Activated B cell treated with CpG ODN at 0.5 μM for 24 hours (primary cell): ENCODE results near the gene CEBPZ. TPM values are rescaled to one million over a fixed set of nuclear protein-coding genes. Genes with fewer than 3 reads are reported as not detected.

Experiments used
- ATAC-seq: fragments of 200-7000 bp; cut with Tn5 transposase; one replicate; pipeline ENCODE4 v1.10.0; 2021; ENCODE audit warnings: low read depth, mild to moderate bottlenecking, moderate library complexity
- CTCF ChIA-PET: fragments of 350-600 bp; sonication (Branson Sonifier 250); formaldehyde crosslinking; loops from one replicate; lab custom pipeline; 2021; ENCODE audit warnings: antibody characterized with exemption; lab: Charles Lee
- POLR2A ChIA-PET: fragments of 350-600 bp; sonication (Branson Sonifier 250); formaldehyde crosslinking; loops from one replicate; lab custom pipeline; 2021; ENCODE audit warnings: antibody characterized with exemption; lab: Charles Lee
- DNase-seq: peaks from one replicate; pipeline ENCODE4 v3.0.0; 2022
- H3K27ac Mint-ChIP-seq: one replicate; pipeline ENCODE4 v1.8.0; 2020; ENCODE audit warnings: mixed read lengths
- H3K27me3 Mint-ChIP-seq: one replicate; pipeline ENCODE4 v1.8.0; 2021; ENCODE audit warnings: mixed read lengths
- H3K36me3 Mint-ChIP-seq: one replicate; pipeline ENCODE4 v1.8.0; 2021; ENCODE audit warnings: low read depth, mixed read lengths
- H3K4me1 Mint-ChIP-seq: one replicate; pipeline ENCODE4 v1.8.0; 2021; ENCODE audit warnings: mixed read lengths
- H3K4me3 Mint-ChIP-seq: one replicate; pipeline ENCODE4 v1.8.0; 2020; ENCODE audit warnings: mild to moderate bottlenecking, mixed read lengths
- H3K9me3 Mint-ChIP-seq: one replicate; pipeline ENCODE4 v1.8.0; 2020; ENCODE audit warnings: mixed read lengths
- CTCF ChIP-seq: fragments of 200-600 bp; IDR thresholded peaks from one replicate; pipeline ENCODE4 v1.8.0; 2022; ENCODE audit warnings: antibody characterized with exemption, mild to moderate bottlenecking
- intact Hi-C: fragments of 100-400 bp; cut with micrococcal nuclease; formaldehyde crosslinking; loops from one replicate; pipeline ENCODE4 v1.15.1; 2024
- total RNA-seq: library from RNA; stranded (reverse); gene quantifications from 2 replicates; pipeline ENCODE4 v1.2.3, GENCODE V29; 2022

CEBPZ gene
- total RNA-seq, 1 donor from 2014 or later, result 55.2 TPM

DNA sequence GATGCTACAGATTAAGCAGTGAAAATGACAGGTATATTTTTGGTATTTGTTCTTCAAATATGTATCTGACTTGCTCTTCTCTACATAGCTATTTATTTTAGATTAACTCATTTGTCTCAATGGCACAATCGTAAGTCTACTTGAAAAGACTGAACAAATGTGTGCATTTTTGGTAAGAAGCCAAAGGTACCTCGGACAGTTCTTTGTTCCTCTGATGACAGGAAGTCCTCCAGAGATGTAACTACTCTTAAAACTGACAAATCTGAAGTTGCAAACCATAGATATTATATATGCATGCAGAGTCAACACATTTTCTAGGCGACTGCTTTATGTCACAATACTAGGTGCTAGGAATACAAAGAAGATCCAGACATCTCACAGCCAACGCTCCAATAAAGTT is 36.7 kb upstream of the CEBPZ start:
- no peak for ATAC-seq
- peaks cover 64% of the 10 kb centered on the region for H3K36me3 Mint-ChIP-seq

GRCh38 chr2:37267685-37268084 is 36.3 kb upstream of the CEBPZ start:
- ChIA-PET POLR2A (interaction anchor here (0.5 kb wide), 1 partner anchor 96 kb away, joined by 3 read pairs; no protein-coding TSS in a partner anchor), CTCF (no interaction called here)
- Mint-ChIP-seq H3K4me1 (peaks cover 13% of the 10 kb centered on the region), H3K9me3 (no peaks in the 10 kb centered on the region), H3K27me3 (no peaks in the 10 kb centered on the region), H3K27ac (no peak overlapping the region), H3K36me3 (peaks cover 63% of the 10 kb centered on the region), H3K4me3 (no peak overlapping the region)
- TF ChIP-seq CTCF, result no peak
- ATAC-seq (no peak), DNase-seq (no peak)
- intact Hi-C loops, result no loop called here

More for the DNA sequence above, 36.7 kb upstream of the CEBPZ start:
- H3K27ac Mint-ChIP-seq, result no peak overlapping the region
- TF ChIP-seq CTCF, result no peak
- ChIA-PET CTCF (interaction anchor here (1.0 kb wide), 1 partner anchor 128 kb away, joined by 3 read pairs; no protein-coding TSS in a partner anchor), POLR2A (interaction anchor here (0.5 kb wide), 1 partner anchor 95 kb away, joined by 3 read pairs; no protein-coding TSS in a partner anchor)
- H3K4me1 Mint-ChIP-seq, result peaks cover 9% of the 10 kb centered on the region
- H3K9me3 Mint-ChIP-seq, result no peaks in the 10 kb centered on the region
- no peak for DNase-seq
- H3K4me3 Mint-ChIP-seq, result no peak overlapping the region
- no peaks in the 10 kb centered on the region for H3K27me3 Mint-ChIP-seq
- intact Hi-C loops, result no loop called here

GRCh38 chr2:37263839-37264238 is 32.4 kb upstream of the CEBPZ start:
- H3K27ac Mint-ChIP-seq, result no peak overlapping the region
- intact Hi-C loops, result loop anchor here (5.0 kb wide), 1 partner anchor 382 kb away; no protein-coding TSS in a partner anchor
- ChIA-PET POLR2A (no interaction called here), CTCF (no interaction called here)
- peaks cover 21% of the 10 kb centered on the region for H3K4me1 Mint-ChIP-seq
- TF ChIP-seq CTCF, result no peak
- H3K9me3 Mint-ChIP-seq, result no peaks in the 10 kb centered on the region
- DNase-seq (no peak), ATAC-seq (no peak)
- peaks cover 54% of the 10 kb centered on the region for H3K36me3 Mint-ChIP-seq
- no peak overlapping the region for H3K4me3 Mint-ChIP-seq
- no peaks in the 10 kb centered on the region for H3K27me3 Mint-ChIP-seq

- ATAC-seq, result no peak
- Mint-ChIP-seq H3K27me3 (no peaks in the 10 kb centered on the region), H3K27ac (peak overlapping the region; percentile 16), H3K4me1 (peaks cover 21% of the 10 kb centered on the region), H3K36me3 (peaks cover 54% of the 10 kb centered on the region), H3K4me3 (peak overlapping the region; percentile 26), H3K9me3 (no peaks in the 10 kb centered on the region)
- TF ChIP-seq CTCF, result no peak
- ChIA-PET POLR2A (interaction anchor here (0.9 kb wide), 1 partner anchor 31 kb away, joined by 4 read pairs; the partner anchor contains the start of genes CEBPZ and NDUFAF7), CTCF (no interaction called here)
- DNase-seq, result no peak
- intact Hi-C loops, result loop anchor here (5.0 kb wide), 1 partner anchor 380 kb away; no protein-coding TSS in a partner anchor
Measured at GRCh38 chr2:37262522-37262921, 31.1 kb upstream of the CEBPZ start.

GRCh38 chr2:37250869-37251740 is 19.7 kb upstream of the CEBPZ start:
- Mint-ChIP-seq H3K4me3 (no peak overlapping the region), H3K36me3 (peaks cover 80% of the 10 kb centered on the region), H3K9me3 (no peaks in the 10 kb centered on the region), H3K27me3 (no peaks in the 10 kb centered on the region), H3K4me1 (no peaks in the 10 kb centered on the region), H3K27ac (no peak overlapping the region)
- DNase-seq (no peak), ATAC-seq (no peak)
- CTCF ChIA-PET, result no interaction called here
- intact Hi-C loops, result no loop called here
- TF ChIP-seq CTCF, result no peak
- POLR2A ChIA-PET, result no interaction called here
